ENCODE measurements around the gene RGS7.
"Not testable (repeated sequence)": the region's sequence is repeated elsewhere in the genome, so short reads cannot be mapped to it uniquely, and the experiment has no call there.

The RGS7 gene

DNA sequence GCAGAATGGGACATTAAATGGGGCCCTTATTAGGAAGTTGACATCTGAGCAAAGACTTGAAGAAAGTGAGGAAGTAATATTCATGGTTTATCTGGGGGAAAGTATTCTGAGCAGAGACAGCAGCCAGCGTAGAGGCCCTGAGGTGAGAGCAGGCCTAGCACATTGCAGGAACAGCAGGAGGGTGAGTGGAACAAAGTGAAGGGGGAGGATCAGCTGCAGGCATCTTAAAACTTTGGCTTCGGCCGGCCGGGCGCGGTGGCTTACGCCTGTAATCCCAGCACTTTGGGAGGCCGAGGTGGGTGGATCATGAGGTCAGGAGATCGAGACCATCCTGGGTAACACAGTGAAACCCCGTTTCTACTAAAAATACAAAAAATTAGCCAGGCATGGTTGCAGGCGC is 55.0 kb downstream of the RGS7 start:
- not testable (repeated sequence) for H3K4me3 ChIP-seq (ENCODE audit: low read length); H3K36me3 ChIP-seq (ENCODE audit: control insufficient read depth, insufficient read depth, low read length); H3K27me3 ChIP-seq (ENCODE audit: insufficient read depth, low read length, poor library complexity); H2BK15ac ChIP-seq (replicated peaks; ENCODE audit: low read depth); H3K79me1 ChIP-seq (ENCODE audit: low read length); H3K9ac ChIP-seq (ENCODE audit: low read length); H2BK120ac ChIP-seq (ENCODE audit: low read depth, low read length); H3K27ac ChIP-seq (ENCODE audit: low read depth, low read length); H3K56ac ChIP-seq (ENCODE audit: low read length); H4K8ac ChIP-seq (ENCODE audit: low read depth, low read length); H3K4me1 ChIP-seq (ENCODE audit: control insufficient read depth, low read depth, low read length); H3K79me2 ChIP-seq (ENCODE audit: control insufficient read depth, insufficient read depth, low read length); H2BK5ac ChIP-seq (ENCODE audit: low read length); H3K4me2 ChIP-seq (ENCODE audit: low read length); H4K5ac ChIP-seq (ENCODE audit: low read length); H3K4ac ChIP-seq (ENCODE audit: low read depth, low read length); H3K18ac ChIP-seq (ENCODE audit: low read length); H2AK5ac ChIP-seq (ENCODE audit: low read length); H3K23ac ChIP-seq (ENCODE audit: low read length)
- peak; percentile 62 for DNase-seq
- WGBS (ENCODE audit: extremely low coverage, insufficient coverage, low lambda C conversion rate): no CpG with 5 or more reads among the region's 11 CpGs

DNA sequence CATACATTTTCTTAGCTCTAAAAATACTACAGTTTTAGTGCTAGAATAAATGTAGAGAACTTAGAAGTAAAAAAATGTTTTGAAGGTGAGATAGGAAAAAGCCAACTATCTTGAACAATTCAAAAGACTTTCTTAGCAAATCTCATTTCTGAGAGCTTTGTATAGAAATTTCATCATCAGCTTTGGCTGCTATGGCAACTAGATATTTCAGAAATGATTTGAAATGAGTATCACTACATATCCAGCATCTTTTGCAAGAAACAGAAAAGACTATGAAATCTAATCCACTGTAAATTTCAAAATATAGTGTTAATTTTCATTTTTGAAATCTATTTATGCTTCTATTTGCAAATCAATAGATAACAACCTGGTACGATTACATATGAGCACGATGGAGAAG is 57.7 kb downstream of the RGS7 start:
- no peak for DNase-seq
- H2BK120ac ChIP-seq (ENCODE audit: low read depth, low read length): no peak overlapping the region

DNA sequence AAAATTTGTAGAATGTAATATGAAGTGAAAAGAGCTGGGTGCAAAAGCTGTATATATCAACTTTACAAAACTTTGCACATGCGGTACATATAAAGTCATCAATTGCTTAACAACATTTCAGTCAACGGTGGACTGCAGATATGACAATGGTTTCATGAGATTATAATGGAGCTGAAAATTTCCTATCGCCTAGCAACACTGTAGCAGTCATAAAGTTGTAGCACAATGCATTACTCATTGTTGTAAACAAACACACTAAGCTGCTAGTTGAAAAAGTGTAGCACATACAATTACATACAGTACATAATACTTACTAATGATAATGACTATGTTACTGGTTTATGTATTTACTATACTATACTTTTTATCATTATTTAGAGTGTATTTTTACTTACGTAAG is 64.0 kb downstream of the RGS7 start:
- no peak overlapping the region for H3K9ac ChIP-seq (ENCODE audit: low read length)
- no peaks in the 10 kb centered on the region for H3K79me2 ChIP-seq (ENCODE audit: control insufficient read depth, insufficient read depth, low read length)
- H3K36me3 ChIP-seq (ENCODE audit: control insufficient read depth, insufficient read depth, low read length): no peaks in the 10 kb centered on the region
- no peak overlapping the region for H3K4me3 ChIP-seq (ENCODE audit: low read length)
- no peak overlapping the region for H3K56ac ChIP-seq (ENCODE audit: low read length)
- no peaks in the 10 kb centered on the region for H3K27me3 ChIP-seq (ENCODE audit: insufficient read depth, low read length, poor library complexity)
- no peak overlapping the region for H3K4ac ChIP-seq (ENCODE audit: low read depth, low read length)
- no peak overlapping the region for H2BK120ac ChIP-seq (ENCODE audit: low read depth, low read length)
- no peak overlapping the region for H4K8ac ChIP-seq (ENCODE audit: low read depth, low read length)
- H2BK15ac ChIP-seq (replicated peaks; ENCODE audit: low read depth): no peak overlapping the region
- DNase-seq: no peak
- H3K27ac ChIP-seq (ENCODE audit: low read depth, low read length): no peak overlapping the region
- no peak overlapping the region for H3K23ac ChIP-seq (ENCODE audit: low read length)
- no peak overlapping the region for H2BK5ac ChIP-seq (ENCODE audit: low read length)
- H3K79me1 ChIP-seq (ENCODE audit: low read length): no peaks in the 10 kb centered on the region
- no CpG with 5 or more reads among the region's 4 CpGs for WGBS (ENCODE audit: extremely low coverage, insufficient coverage, low lambda C conversion rate)
- H2AK5ac ChIP-seq (ENCODE audit: low read length): no peak overlapping the region
- H3K4me2 ChIP-seq (ENCODE audit: low read length): no peak overlapping the region
- H3K4me1 ChIP-seq (ENCODE audit: control insufficient read depth, low read depth, low read length): no peaks in the 10 kb centered on the region
- H3K18ac ChIP-seq (ENCODE audit: low read length): no peak overlapping the region
- H4K5ac ChIP-seq (ENCODE audit: low read length): no peak overlapping the region

More for the DNA sequence above, 57.7 kb downstream of the RGS7 start:
- Histone ChIP-seq H3K27ac (ENCODE audit: low read depth, low read length) (no peak overlapping the region), H3K56ac (ENCODE audit: low read length) (no peak overlapping the region), H3K23ac (ENCODE audit: low read length) (no peak overlapping the region), H3K27me3 (ENCODE audit: insufficient read depth, low read length, poor library complexity) (no peaks in the 10 kb centered on the region), H3K79me2 (ENCODE audit: control insufficient read depth, insufficient read depth, low read length) (no peaks in the 10 kb centered on the region), H3K4me3 (ENCODE audit: low read length) (no peak overlapping the region), H3K4me2 (ENCODE audit: low read length) (no peak overlapping the region), H2BK5ac (ENCODE audit: low read length) (no peak overlapping the region), H3K4me1 (ENCODE audit: control insufficient read depth, low read depth, low read length) (no peaks in the 10 kb centered on the region), H4K5ac (ENCODE audit: low read length) (no peak overlapping the region), H3K9ac (ENCODE audit: low read length) (no peak overlapping the region), H3K18ac (ENCODE audit: low read length) (no peak overlapping the region), H3K36me3 (ENCODE audit: control insufficient read depth, insufficient read depth, low read length) (no peaks in the 10 kb centered on the region), H4K8ac (ENCODE audit: low read depth, low read length) (no peak overlapping the region), H2BK15ac (replicated peaks; ENCODE audit: low read depth) (no peak overlapping the region), H2AK5ac (ENCODE audit: low read length) (no peak overlapping the region), H3K4ac (ENCODE audit: low read depth, low read length) (no peak overlapping the region), H3K79me1 (ENCODE audit: low read length) (no peaks in the 10 kb centered on the region)
- no CpG with 5 or more reads among the region's 2 CpGs for WGBS (ENCODE audit: extremely low coverage, insufficient coverage, low lambda C conversion rate)

DNA sequence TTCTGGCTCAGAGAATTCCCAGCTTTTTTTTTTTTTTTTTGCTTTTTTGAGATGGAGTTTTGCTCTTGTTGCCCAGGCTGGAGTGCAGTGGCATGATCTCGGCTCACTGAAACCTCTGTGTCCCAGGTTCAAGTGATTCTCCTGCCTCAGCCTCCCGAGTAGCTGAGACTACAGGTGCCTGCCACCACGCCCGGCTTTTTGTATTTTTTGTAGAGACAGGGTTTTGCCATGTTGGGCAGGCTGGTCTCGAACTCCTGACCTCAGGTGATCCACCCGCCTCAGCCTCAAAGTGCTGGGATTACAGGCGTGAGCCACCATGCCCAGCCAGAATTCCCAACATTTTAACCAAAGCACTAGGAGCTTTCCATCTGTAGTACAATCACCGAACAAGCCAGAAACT is 65.5 kb downstream of the RGS7 start:
- no CpG with 5 or more reads among the region's 8 CpGs for WGBS (ENCODE audit: extremely low coverage, insufficient coverage, low lambda C conversion rate)

DNA sequence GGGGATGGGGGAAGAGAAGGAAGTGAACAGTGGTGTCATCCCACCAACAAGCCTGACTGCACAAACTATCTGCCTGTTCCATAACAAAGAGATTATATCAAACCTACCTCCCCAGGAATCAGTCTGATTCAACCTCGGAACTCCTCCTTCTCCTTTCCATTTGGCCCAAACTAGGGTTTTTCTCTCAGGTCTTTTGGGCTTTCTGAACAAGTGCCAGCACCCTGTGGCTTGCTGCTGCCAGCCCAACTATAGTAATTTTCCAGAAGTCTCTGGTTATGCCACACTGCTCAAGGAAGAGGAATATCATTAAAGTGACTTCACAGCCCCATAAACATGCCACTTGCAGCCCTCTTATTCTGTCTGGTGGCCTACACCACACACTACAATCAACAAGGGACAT is 70.5 kb downstream of the RGS7 start:
- no peak overlapping the region for H3K56ac ChIP-seq (ENCODE audit: low read length)
- H2AK5ac ChIP-seq (ENCODE audit: low read length): no peak overlapping the region
- no peaks in the 10 kb centered on the region for H3K79me1 ChIP-seq (ENCODE audit: low read length)
- no peak overlapping the region for H4K8ac ChIP-seq (ENCODE audit: low read depth, low read length)
- no peak overlapping the region for H2BK5ac ChIP-seq (ENCODE audit: low read length)
- no peaks in the 10 kb centered on the region for H3K79me2 ChIP-seq (ENCODE audit: control insufficient read depth, insufficient read depth, low read length)
- H4K5ac ChIP-seq (ENCODE audit: low read length): no peak overlapping the region
- no peaks in the 10 kb centered on the region for H3K4me1 ChIP-seq (ENCODE audit: control insufficient read depth, low read depth, low read length)
- no CpG with 5 or more reads among the region's 1 CpG for WGBS (ENCODE audit: extremely low coverage, insufficient coverage, low lambda C conversion rate)
- no peak overlapping the region for H3K4me2 ChIP-seq (ENCODE audit: low read length)
- DNase-seq: no peak
- H3K27me3 ChIP-seq (ENCODE audit: insufficient read depth, low read length, poor library complexity): no peaks in the 10 kb centered on the region
- no peak overlapping the region for H3K4me3 ChIP-seq (ENCODE audit: low read length)
- H3K27ac ChIP-seq (ENCODE audit: low read depth, low read length): no peak overlapping the region
- no peaks in the 10 kb centered on the region for H3K36me3 ChIP-seq (ENCODE audit: control insufficient read depth, insufficient read depth, low read length)
- H3K18ac ChIP-seq (ENCODE audit: low read length): no peak overlapping the region
- H2BK120ac ChIP-seq (ENCODE audit: low read depth, low read length): no peak overlapping the region
- no peak overlapping the region for H3K4ac ChIP-seq (ENCODE audit: low read depth, low read length)
- no peak overlapping the region for H2BK15ac ChIP-seq (replicated peaks; ENCODE audit: low read depth)
- no peak overlapping the region for H3K9ac ChIP-seq (ENCODE audit: low read length)
- H3K23ac ChIP-seq (ENCODE audit: low read length): no peak overlapping the region

More for the DNA sequence above, 65.5 kb downstream of the RGS7 start:
- H2BK120ac ChIP-seq (ENCODE audit: low read depth, low read length); H2AK5ac ChIP-seq (ENCODE audit: low read length); H3K79me2 ChIP-seq (ENCODE audit: control insufficient read depth, insufficient read depth, low read length); H3K4me1 ChIP-seq (ENCODE audit: control insufficient read depth, low read depth, low read length); H3K79me1 ChIP-seq (ENCODE audit: low read length); H3K4me3 ChIP-seq (ENCODE audit: low read length); H3K4ac ChIP-seq (ENCODE audit: low read depth, low read length); H3K4me2 ChIP-seq (ENCODE audit: low read length); H3K23ac ChIP-seq (ENCODE audit: low read length); H3K18ac ChIP-seq (ENCODE audit: low read length); H3K27ac ChIP-seq (ENCODE audit: low read depth, low read length); H3K56ac ChIP-seq (ENCODE audit: low read length); H2BK5ac ChIP-seq (ENCODE audit: low read length); H3K27me3 ChIP-seq (ENCODE audit: insufficient read depth, low read length, poor library complexity); H4K5ac ChIP-seq (ENCODE audit: low read length); DNase-seq; H3K36me3 ChIP-seq (ENCODE audit: control insufficient read depth, insufficient read depth, low read length); H4K8ac ChIP-seq (ENCODE audit: low read depth, low read length); H3K9ac ChIP-seq (ENCODE audit: low read length); H2BK15ac ChIP-seq (replicated peaks; ENCODE audit: low read depth): not testable (repeated sequence)

DNA sequence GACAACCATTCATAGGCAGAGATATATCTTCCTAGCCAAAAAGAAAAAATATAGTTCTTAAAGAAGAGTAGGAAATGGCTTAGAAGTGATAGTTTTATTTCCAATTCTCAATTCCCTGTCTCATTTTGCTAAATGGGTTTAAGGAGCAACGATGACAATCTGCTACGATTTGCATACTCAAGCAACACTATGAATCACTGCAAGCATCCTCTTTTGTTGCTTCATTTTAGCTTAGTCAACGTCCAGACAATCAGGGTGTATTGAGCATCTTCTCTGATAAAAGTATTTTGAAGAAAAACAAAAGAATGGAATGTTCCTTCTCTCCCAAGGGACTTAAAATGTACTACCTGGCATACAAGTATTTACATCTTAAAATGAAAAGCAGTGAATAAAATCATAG is 80.6 kb downstream of the RGS7 start:
- H2BK120ac ChIP-seq (ENCODE audit: low read depth, low read length): no peak overlapping the region
- H3K27me3 ChIP-seq (ENCODE audit: insufficient read depth, low read length, poor library complexity): no peaks in the 10 kb centered on the region
- no peak overlapping the region for H3K56ac ChIP-seq (ENCODE audit: low read length)
- DNase-seq: no peak
- H4K8ac ChIP-seq (ENCODE audit: low read depth, low read length): no peak overlapping the region
- H3K4me1 ChIP-seq (ENCODE audit: control insufficient read depth, low read depth, low read length): no peaks in the 10 kb centered on the region
- H3K4me2 ChIP-seq (ENCODE audit: low read length): no peak overlapping the region
- no peaks in the 10 kb centered on the region for H3K79me2 ChIP-seq (ENCODE audit: control insufficient read depth, insufficient read depth, low read length)
- no peaks in the 10 kb centered on the region for H3K36me3 ChIP-seq (ENCODE audit: control insufficient read depth, insufficient read depth, low read length)
- H3K18ac ChIP-seq (ENCODE audit: low read length): no peak overlapping the region
- no peak overlapping the region for H2BK5ac ChIP-seq (ENCODE audit: low read length)
- no peak overlapping the region for H2AK5ac ChIP-seq (ENCODE audit: low read length)
- H3K9ac ChIP-seq (ENCODE audit: low read length): no peak overlapping the region
- H3K4me3 ChIP-seq (ENCODE audit: low read length): no peak overlapping the region
- no peak overlapping the region for H2BK15ac ChIP-seq (replicated peaks; ENCODE audit: low read depth)
- H3K27ac ChIP-seq (ENCODE audit: low read depth, low read length): no peak overlapping the region
- H3K23ac ChIP-seq (ENCODE audit: low read length): no peak overlapping the region
- no peaks in the 10 kb centered on the region for H3K79me1 ChIP-seq (ENCODE audit: low read length)
- H3K4ac ChIP-seq (ENCODE audit: low read depth, low read length): no peak overlapping the region
- H4K5ac ChIP-seq (ENCODE audit: low read length): no peak overlapping the region
- WGBS (ENCODE audit: extremely low coverage, insufficient coverage, low lambda C conversion rate): no CpG with 5 or more reads among the region's 3 CpGs
